Ammon's horn (tissue), 1 donor: ENCODE data around the gene MMAB.
"Not testable (repeated sequence)": the region's sequence is repeated elsewhere in the genome, so short reads cannot be mapped to it uniquely, and the experiment has no call there.

ENCODE experiments used
- DNase-seq: peaks from one replicate; pipeline ENCODE4 v3.0.0-alpha.2; 2016; ENCODE audit warnings: low spot score

Gene MMAB

DNA sequence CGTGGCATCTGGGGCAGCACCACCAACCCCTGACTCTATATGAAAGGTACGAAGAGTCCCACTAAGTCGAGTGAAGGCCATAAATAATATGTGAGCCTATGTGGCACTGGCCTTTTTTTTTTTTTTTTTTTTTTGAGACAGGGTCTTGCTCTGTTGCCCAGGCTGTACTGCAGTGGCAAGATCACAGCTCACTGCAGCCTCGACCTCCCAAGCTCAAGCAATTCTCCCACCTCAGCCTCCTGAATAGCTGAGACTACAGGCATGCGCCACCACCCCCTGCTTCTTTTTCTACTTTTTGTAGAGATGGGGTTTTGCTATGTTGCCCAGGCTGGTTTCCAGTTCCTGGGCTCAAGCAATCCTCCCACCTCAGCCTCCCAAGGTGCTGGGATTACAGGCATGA is 28.8 kb upstream of the MMAB start:
- DNase-seq = not testable (repeated sequence)

DNA sequence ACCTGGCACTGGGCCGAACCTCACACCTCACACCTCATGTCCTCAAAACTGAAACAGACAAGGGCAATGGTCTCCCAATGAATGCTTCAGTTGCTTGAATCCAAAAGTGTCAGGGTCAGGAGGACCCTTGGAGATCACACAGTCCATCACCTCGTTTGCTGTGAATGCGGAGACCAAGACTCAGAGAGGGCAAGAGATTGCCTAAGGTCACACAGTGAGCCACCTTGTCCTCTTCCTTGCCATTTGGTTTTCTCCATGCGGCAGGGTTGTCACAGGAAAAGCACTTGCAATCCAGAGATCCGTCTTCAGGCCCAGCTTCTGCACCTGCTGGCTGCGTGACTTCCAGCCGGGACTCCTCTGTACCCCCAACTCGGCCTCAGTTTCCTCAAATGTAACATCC is 28.3 kb upstream of the MMAB start:
- no peak for DNase-seq

DNA sequence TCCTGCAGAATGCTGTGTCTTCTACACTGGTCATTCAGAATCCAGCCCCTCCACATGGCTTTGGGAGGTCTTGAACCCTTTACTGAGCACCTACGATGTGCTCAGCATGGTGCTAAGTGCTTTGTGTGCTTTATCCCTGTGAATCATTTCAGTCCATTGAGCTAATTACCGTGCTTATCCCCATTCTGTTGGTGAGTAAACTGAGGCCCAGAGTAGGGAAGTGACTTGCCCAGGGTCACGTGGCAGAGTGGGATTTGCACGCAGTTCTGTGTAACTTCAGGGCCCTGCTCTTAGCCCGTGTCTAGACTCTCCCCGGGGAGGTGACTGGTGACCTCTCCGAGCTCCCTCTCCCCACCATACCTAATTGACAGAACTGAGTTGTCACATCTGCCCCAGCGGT is 27.7 kb upstream of the MMAB start:
- DNase-seq = no peak

GRCh38 chr12:109600481-109600880 is 27.2 kb upstream of the MMAB start:
- DNase-seq = no peak

DNA sequence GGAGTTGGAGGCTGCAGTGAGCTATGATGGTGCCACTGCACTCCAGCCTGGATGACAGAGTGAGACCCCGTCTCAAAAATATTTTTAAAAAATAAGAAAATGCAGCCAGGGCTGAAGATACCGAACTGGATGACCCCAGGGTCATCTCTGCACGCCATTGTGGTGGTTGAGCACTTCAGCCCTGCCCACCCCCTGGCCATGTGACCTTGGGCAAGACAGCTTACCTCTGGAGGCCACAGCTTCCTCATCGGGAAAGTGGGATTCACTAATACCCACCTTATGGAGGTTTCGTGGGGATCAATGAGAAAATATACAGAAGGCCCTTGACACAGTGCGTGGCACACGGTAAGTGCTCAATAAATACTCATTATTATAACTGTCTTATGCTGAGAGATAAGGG is 25.8 kb upstream of the MMAB start:
- DNase-seq = no peak

DNA sequence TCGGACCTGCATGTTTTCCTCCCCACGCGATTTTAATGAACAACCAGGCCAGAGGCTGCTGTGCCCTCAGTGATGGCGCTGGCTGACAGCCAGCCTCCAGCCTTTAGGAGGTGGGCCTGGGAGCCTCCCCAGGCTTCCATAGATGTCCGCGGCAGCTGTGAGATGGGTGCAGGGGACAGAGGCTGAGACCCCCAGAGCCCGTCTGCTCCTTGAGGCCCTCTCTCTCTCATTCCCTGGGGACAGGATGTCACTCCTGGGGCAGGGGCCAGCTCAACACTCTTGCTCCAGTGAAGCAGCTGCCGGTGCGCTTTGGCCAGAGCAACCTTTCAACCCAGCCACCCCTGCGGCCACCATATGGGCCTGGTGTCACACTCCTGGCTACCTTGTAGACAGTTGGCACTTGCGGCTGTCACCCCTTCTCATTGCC is 25.1 kb upstream of the MMAB start:
- DNase-seq = no peak

GRCh38 chr12:109597795-109598427 is 24.6 kb upstream of the MMAB start:
- peak; percentile 92 for DNase-seq

DNA sequence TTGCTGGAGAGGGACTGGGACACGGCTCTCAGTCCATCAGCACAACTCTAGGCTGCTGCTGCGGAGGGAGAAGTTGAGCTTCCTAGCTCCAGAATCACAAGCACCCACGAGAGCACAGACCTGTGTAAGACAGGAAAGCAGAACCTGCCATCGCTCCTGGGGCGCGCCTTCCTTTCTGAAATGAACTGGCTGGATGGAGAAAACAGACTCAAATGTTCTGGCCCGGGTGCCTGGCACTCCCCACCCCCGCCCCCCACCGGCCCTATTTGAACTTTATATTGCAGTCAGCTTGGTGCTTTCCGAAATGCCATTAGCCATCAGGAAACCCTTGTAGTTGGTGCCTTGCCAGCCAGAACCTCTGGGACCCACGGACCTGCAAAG is 24.1 kb upstream of the MMAB start:
- no peak for DNase-seq

GRCh38 chr12:109596418-109597244 is 23.3 kb upstream of the MMAB start:
- no peak for DNase-seq

DNA sequence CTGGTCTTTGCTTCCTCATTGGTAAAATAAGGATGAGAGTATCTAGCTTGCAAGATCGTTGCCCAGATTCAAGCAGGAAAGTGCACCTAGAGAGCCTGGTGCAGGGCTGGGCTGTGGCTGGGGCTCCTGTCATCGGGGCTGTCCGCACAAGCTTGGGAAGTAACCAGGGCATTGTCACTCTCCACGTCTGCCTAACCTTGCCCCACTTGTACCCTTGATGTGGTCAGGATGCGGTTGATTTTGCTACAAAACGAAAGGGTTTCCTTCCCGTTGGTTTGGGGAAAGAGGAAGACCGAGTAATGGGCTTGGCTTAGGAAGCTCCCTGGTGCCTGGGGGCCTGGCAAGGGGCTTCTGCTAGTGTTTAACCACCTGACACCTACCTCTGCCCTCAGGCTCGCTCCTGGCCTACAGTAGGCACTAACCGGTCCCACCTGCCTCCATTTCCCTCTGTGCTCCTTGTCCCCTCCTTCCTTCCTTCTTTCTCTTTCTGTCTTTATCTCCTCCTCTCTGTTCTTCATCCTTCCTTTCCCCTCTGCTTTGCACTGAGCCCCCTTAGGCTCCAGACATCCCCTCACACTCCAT is 22.1 kb upstream of the MMAB start:
- DNase-seq = no peak

- no peak for DNase-seq
These were observed 21.4 kb upstream of the MMAB start for GRCh38 chr12:109594556-109595317.

DNA sequence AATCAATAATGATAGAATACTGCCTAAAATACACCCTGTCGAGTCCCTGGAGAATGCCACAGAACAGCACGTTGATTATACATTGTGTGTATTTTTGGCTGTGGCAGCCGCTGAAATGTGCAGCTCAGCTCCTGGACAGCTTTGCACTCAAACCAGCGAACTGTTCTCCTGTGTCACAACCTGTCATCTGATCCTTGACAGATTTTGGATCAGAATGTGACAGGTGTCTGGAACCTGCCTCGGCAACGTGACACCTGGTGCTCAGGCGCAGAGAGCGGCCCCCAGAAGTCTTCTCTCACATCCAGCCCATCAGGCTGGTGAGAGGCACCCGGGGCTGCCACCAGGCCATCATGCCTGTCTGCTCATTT is 19.6 kb upstream of the MMAB start:
- no peak for DNase-seq

DNA sequence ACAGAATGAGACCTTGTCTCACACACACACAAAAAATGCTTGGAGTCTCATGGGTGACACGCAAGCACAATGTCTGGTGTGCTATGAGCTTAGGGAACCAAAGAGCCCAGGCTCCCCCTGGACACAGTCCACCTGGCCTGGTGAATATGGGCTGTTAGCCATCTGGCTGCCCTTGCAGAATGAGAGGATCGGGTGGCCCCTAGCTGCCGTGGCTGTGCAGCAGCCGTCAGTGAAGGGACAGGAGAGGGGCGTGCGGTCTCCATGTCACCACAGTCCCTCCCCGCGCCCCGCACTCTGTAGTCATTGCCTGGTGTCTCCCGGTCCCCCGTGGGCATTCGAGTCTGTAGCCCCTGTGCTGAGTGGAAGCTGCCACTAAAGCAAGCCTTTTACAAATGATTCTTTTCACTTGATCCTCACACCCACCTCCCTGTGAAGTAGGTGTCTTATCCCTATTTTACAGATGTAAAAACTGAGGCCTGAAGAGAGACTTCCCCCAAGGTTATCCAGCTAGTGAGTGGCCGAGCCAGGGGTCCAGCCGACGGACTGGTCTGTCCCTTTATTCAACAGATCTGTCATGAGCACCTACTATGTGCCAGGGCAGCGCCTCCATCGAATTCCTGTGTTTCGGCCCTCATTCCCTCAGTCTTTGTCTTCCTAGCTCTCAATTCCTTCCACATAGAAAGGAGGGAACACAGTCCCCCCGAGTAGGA is 19.0 kb upstream of the MMAB start:
- DNase-seq = no peak

- no peak for DNase-seq
These were observed 17.7 kb upstream of the MMAB start for GRCh38 chr12:109591041-109591440.

DNA sequence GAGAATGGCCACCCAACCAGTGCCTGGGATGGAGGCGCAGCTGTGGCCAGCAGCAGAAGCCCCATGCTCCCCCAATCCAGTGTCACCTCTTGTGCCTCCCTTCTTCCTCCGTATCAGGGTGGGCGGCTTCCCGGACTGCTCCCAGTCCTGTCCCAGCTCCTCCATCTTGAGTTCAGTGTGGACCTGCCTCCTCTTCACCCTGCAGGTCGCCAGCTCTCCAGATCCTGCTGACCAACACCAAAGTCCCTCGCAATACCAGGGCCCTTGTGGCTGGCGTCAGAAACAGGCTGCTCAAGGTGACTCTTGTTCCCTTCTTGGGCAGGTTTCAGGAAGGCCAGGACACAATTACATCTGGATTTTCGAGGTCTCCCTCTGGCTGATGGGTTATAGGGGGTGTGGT is 17.3 kb upstream of the MMAB start:
- DNase-seq = no peak

DNA sequence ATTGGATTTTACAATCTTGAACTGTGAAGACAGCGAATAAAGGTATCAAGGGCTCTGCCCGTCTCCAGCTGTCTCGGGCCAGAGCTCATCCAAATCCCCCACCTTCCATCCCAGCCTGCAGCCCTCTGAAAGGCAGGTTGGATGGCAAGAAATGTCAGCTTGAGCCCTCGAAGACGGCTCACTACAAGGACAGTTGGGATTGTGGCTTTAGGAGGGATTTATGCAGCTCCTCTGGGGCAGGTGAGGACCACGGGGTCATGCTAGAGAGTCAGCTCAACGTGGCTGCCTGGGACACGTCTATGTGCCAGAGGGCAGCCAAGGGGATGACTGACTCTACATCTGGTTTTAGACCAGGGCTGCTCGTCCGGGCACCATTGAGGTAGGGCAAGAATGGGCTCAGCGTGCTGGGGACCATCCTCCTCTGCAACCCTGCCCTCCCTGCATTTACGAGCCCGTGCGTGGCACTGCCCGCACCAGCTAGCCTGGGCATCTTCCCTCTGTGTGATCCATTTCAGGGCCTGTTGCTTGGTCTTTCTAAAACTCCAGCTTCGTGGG is 16.5 kb upstream of the MMAB start:
- no peak for DNase-seq

DNA sequence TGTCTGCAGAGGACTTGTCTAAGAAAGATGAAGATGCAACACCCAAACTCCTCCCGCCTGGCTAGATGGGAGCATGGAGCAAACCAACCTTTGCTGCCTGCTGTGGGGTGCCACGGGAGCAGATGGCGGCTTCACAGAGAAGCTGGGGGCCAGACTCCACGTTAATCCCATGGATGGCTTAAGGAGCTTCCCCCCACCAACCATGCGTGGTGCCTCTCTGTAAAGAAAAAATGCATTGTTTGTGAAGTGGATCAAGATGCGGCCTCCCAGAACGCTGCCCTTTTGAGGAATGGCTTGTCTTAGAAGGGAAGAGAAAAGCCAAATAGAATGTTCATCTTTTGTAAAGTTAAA is 15.9 kb upstream of the MMAB start:
- no peak for DNase-seq

DNA sequence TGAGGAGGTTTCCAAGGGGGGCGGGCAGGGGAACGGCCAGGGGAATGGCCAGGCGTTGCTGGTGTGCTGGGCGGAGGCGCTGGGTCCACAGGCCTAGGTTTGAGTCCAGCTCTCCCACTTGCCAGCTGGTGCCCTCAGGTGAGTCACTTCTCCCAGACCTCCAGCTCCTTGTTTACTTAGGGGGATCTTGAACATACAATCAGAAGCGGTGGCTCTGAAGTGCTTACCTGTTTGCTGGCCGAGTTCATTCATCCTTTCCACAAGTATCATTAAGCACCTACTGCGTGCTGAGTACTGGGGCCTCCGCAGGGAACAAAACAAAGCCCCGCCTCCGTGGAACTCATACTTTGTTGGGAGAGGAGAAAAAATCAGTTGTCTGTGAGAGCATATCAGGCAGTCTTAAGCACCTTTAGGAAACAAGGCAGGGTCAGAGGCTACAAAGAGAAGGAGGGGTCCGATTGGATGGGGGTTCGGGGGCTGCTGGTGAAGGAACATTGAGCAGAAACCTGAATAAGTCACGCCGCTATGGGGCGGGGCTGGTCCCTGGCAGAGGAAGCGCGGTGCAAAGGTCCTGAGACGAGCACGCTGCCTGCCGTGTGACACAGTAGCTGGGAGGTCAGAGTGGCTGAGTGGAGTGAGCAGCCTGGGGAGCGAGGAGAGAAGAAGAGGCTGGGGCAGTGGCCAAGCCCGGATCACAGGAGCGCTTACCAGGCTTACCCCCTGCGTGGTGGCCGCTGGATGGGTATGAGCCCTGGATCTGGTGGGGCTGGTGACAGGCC is 15.3 kb upstream of the MMAB start:
- DNase-seq = no peak

- DNase-seq = no peak
These were observed 14.6 kb upstream of the MMAB start for GRCh38 chr12:109587921-109588320.

GRCh38 chr12:109586385-109587296 is 13.3 kb upstream of the MMAB start:
- DNase-seq = no peak
